OCI-LY7 (cell line): ENCODE results near the gene COL8A1. TPM values are rescaled to one million over a fixed set of nuclear protein-coding genes. Genes with fewer than 3 reads are reported as not detected.

ENCODE experiments used
- BruUV-seq: library from RNA; stranded (reverse); fragments of 400-500 nt; replicated peaks from 2 replicates; lab custom pipeline; 2021; lab: Mats Ljungman, UMichigan
- CTCF ChIA-PET: fragments of 300-600 bp; sonication (Branson Sonifier 250); formaldehyde crosslinking; loops from one replicate; lab custom pipeline; 2022; ENCODE audit warnings: antibody characterized with exemption; ENCODE audit not compliant: unreplicated experiment; lab: Charles Lee
- POLR2A ChIA-PET: fragments of 300-600 bp; sonication (Branson Sonifier 250); formaldehyde crosslinking; loops from one replicate; lab custom pipeline; 2022; ENCODE audit warnings: antibody characterized with exemption; lab: Charles Lee
- DNase-seq: peaks from one replicate; pipeline ENCODE4 v3.0.0-alpha.2; 2015; ENCODE audit warnings: low spot score
- H2AFZ ChIP-seq: fragments of 200-600 bp; sonication (generic), shearing (Covaris generic); 2 replicates; pipeline ENCODE4 v1.6.1; 2014; ENCODE audit warnings: mild to moderate bottlenecking, antibody characterized with exemption, low read length, moderate library complexity
- H3K27ac ChIP-seq: fragments of 200-600 bp; sonication (generic); 2 replicates; pipeline ENCODE4 v1.5.1; 2014; ENCODE audit warnings: mixed run types, low read depth, mild to moderate bottlenecking, moderate library complexity, low read length, inconsistent platforms; ENCODE audit not compliant: poor library complexity, severe bottlenecking
- H3K36me3 ChIP-seq: fragments of 200-600 bp; sonication (generic); 2 replicates; pipeline ENCODE4 v1.6.1; 2014; ENCODE audit warnings: mild to moderate bottlenecking, antibody characterized with exemption, low read length, moderate library complexity, mixed read lengths; ENCODE audit not compliant: insufficient read depth
- H3K4me1 ChIP-seq: fragments of 200-600 bp; sonication (generic); 2 replicates; pipeline ENCODE4 v1.5.1; 2014; ENCODE audit warnings: mild to moderate bottlenecking, low read length; ENCODE audit not compliant: insufficient read depth, poor library complexity, severe bottlenecking
- H3K4me2 ChIP-seq: fragments of 200-600 bp; sonication (generic); 2 replicates; pipeline ENCODE4 v1.6.1; 2014; ENCODE audit warnings: mild to moderate bottlenecking, low read length
- H3K4me3 ChIP-seq: fragments of 200-600 bp; sonication (generic); 2 replicates; pipeline ENCODE4 v1.5.1; 2014; ENCODE audit warnings: mild to moderate bottlenecking, low read depth, low read length; ENCODE audit not compliant: poor library complexity, severe bottlenecking
- H3K79me2 ChIP-seq: fragments of 200-600 bp; sonication (generic); 2 replicates; pipeline ENCODE4 v1.6.1; 2016; ENCODE audit warnings: low read depth, mild to moderate bottlenecking, low read length, moderate library complexity, mixed read lengths; ENCODE audit not compliant: insufficient read depth
- H3K9me2 ChIP-seq: fragments of 200-600 bp; sonication (generic); 2 replicates; pipeline ENCODE4 v1.6.1; 2016; ENCODE audit warnings: mild to moderate bottlenecking, low read length, mixed read lengths; ENCODE audit not compliant: insufficient read depth
- H3K9me3 ChIP-seq: fragments of 200-600 bp; sonication (generic); 2 replicates; pipeline ENCODE4 v1.6.1; 2014; ENCODE audit warnings: mild to moderate bottlenecking, mixed run types, low read length, mixed read lengths
- H4K20me1 ChIP-seq: fragments of 200-600 bp; sonication (generic); 2 replicates; pipeline ENCODE4 v1.6.1; 2014; ENCODE audit warnings: mild to moderate bottlenecking, antibody characterized with exemption, low read length, moderate library complexity, mixed read lengths; ENCODE audit not compliant: insufficient read depth
- CTCF ChIP-seq: fragments of 200-600 bp; sonication (generic); conservative IDR thresholded peaks from 2 replicates; pipeline ENCODE4 v1.5.1; 2014; ENCODE audit warnings: mild to moderate bottlenecking, antibody characterized with exemption, low read length, moderate library complexity, mixed read lengths
- EZH2phosphoT487 ChIP-seq: fragments of 200-600 bp; sonication (generic); IDR thresholded peaks from 2 replicates; pipeline ENCODE4 v1.6.1; 2018; ENCODE audit warnings: low read depth, borderline replicate concordance, mild to moderate bottlenecking, mixed run types, antibody characterized with exemption, low read length, moderate library complexity, mixed read lengths
- intact Hi-C: fragments of 100-400 bp; cut with micrococcal nuclease; formaldehyde crosslinking; loops from one replicate; pipeline ENCODE4 v1.10.0; 2022; ENCODE audit not compliant: unreplicated experiment
- total RNA-seq, 2 experiments: library from RNA; depleted of rRNA in 1 of 2; stranded (reverse); fragments of >200 nt in 1 of 2; shearing (Covaris generic) in 1 of 2; gene quantifications; 2 replicates each; pipeline ENCODE4 v1.2.3, GENCODE V29; 2014 to 2022

The COL8A1 gene
- total RNA-seq, 2 experiments from 2014 or later, result 0.10 TPM; not detected in 1

GRCh38 chr3:99627062-99627826, 11.2 kb upstream of the COL8A1 start:
- POLR2A ChIA-PET, result no interaction called here
- no peak overlapping the region for H3K27ac ChIP-seq
- no peak for DNase-seq
- intact Hi-C loops, result no loop called here
- no peaks in the 10 kb centered on the region for H3K79me2 ChIP-seq
- no peaks in the 10 kb centered on the region for H3K4me1 ChIP-seq
- no peak for TF ChIP-seq CTCF
- TF ChIP-seq EZH2phosphoT487, result no peak
- no peaks in the 10 kb centered on the region for H3K36me3 ChIP-seq
- no peak overlapping the region for H3K4me2 ChIP-seq
- CTCF ChIA-PET, result no interaction called here
- no peaks in the 10 kb centered on the region for H4K20me1 ChIP-seq
- H3K9me2 ChIP-seq, result no peaks in the 10 kb centered on the region
- H2AFZ ChIP-seq, result no peak overlapping the region
- no TSS peak for BruUV-seq
- H3K9me3 ChIP-seq, result no peaks in the 10 kb centered on the region
- no peak overlapping the region for H3K4me3 ChIP-seq

GRCh38 chr3:99630815-99631214, 7.6 kb upstream of the COL8A1 start:
- intact Hi-C loops, result no loop called here
- no peaks in the 10 kb centered on the region for H3K9me2 ChIP-seq
- no peak overlapping the region for H3K4me3 ChIP-seq
- DNase-seq, result no peak
- no peaks in the 10 kb centered on the region for H4K20me1 ChIP-seq
- H3K4me2 ChIP-seq, result no peak overlapping the region
- H3K36me3 ChIP-seq, result no peaks in the 10 kb centered on the region
- H3K4me1 ChIP-seq, result no peaks in the 10 kb centered on the region
- CTCF ChIA-PET, result no interaction called here
- TF ChIP-seq CTCF, result no peak
- TF ChIP-seq EZH2phosphoT487, result no peak
- H3K27ac ChIP-seq, result no peak overlapping the region
- no peaks in the 10 kb centered on the region for H3K9me3 ChIP-seq
- BruUV-seq, result no TSS peak
- H2AFZ ChIP-seq, result no peak overlapping the region
- H3K79me2 ChIP-seq, result no peaks in the 10 kb centered on the region
- POLR2A ChIA-PET, result interaction anchor here (0.8 kb wide), 1 partner anchor 28 kb away, joined by 4 read pairs; no protein-coding TSS in a partner anchor

GRCh38 chr3:99633887-99634558, 4.4 kb upstream of the COL8A1 start:
- Histone ChIP-seq H4K20me1 (no peaks in the 10 kb centered on the region), H3K4me1 (no peaks in the 10 kb centered on the region), H3K9me3 (no peaks in the 10 kb centered on the region), H3K79me2 (no peaks in the 10 kb centered on the region), H2AFZ (no peak overlapping the region), H3K9me2 (no peaks in the 10 kb centered on the region), H3K27ac (no peak overlapping the region), H3K36me3 (no peaks in the 10 kb centered on the region), H3K4me3 (no peak overlapping the region), H3K4me2 (no peak overlapping the region)
- no TSS peak for BruUV-seq
- CTCF ChIA-PET, result no interaction called here
- POLR2A ChIA-PET, result no interaction called here
- DNase-seq, result no peak
- TF ChIP-seq CTCF (no peak), EZH2phosphoT487 (no peak)
- intact Hi-C loops, result no loop called here
